Liver (tissue), 9 donors: Measurements from ENCODE around the gene NEBL. TPM values are rescaled to one million over a fixed set of nuclear protein-coding genes. Genes with fewer than 3 reads are reported as not detected.

Experiments
- DNase-seq: peaks from one replicate; pipeline ENCODE4 v3.0.0-alpha.2; 2017; ENCODE audit warnings: low spot score
- H3K27ac ChIP-seq, 2 donors: one replicate each; pipeline ENCODE4 v1.7.0; 2013; ENCODE audit warnings: inconsistent platforms in 2 of 2, low read length in 2 of 2, control low read depth in 1 of 2, low read depth in 1 of 2, mild to moderate bottlenecking in 1 of 2
- H3K27me3 ChIP-seq, 4 donors: one replicate each; pipeline versions ENCODE4 v1.6.1 to v1.7.0; 2013; ENCODE audit warnings: low read length in 3 of 4, inconsistent platforms in 1 of 4, mild to moderate bottlenecking in 1 of 4, moderate library complexity in 1 of 4; ENCODE audit not compliant: control insufficient read depth in 4 of 4, insufficient read depth in 4 of 4
- H3K36me3 ChIP-seq, 4 donors: one replicate each; pipeline versions ENCODE4 v1.6.1 to v1.7.0; 2013; ENCODE audit warnings: low read length in 3 of 4, mild to moderate bottlenecking in 3 of 4, low read depth in 1 of 4, moderate library complexity in 1 of 4; ENCODE audit not compliant: control insufficient read depth in 4 of 4, insufficient read depth in 3 of 4
- H3K4me1 ChIP-seq, 4 donors: one replicate each; pipeline versions ENCODE4 v1.6.1 to v1.7.0; 2013; ENCODE audit warnings: low read length in 3 of 4, mild to moderate bottlenecking in 3 of 4, moderate library complexity in 1 of 4; ENCODE audit not compliant: control insufficient read depth in 4 of 4, insufficient read depth in 4 of 4
- H3K4me3 ChIP-seq, 3 donors: one replicate each; pipeline versions ENCODE4 v1.6.1 to v1.7.0; 2013; ENCODE audit warnings: low read length in 3 of 3, control low read depth in 1 of 3, low read depth in 1 of 3, mild to moderate bottlenecking in 1 of 3
- H3K9ac ChIP-seq, 2 donors: one replicate each; pipeline ENCODE4 v1.7.0; 2013; ENCODE audit warnings: low read length in 2 of 2, mild to moderate bottlenecking in 2 of 2, moderate library complexity in 2 of 2, control low read depth in 1 of 2, low read depth in 1 of 2
- H3K9me3 ChIP-seq, 4 donors: one replicate each; pipeline versions ENCODE4 v1.6.1 to v1.7.0; 2013; ENCODE audit warnings: low read length in 3 of 4; ENCODE audit not compliant: control insufficient read depth in 4 of 4
- ATF3 ChIP-seq: IDR thresholded peaks from 2 replicates; pipeline ENCODE4 v1.6.1; 2016; ENCODE audit warnings: antibody characterized with exemption
- EGR1 ChIP-seq, 2 donors: IDR thresholded peaks; 2 replicates each; pipeline ENCODE4 v1.6.1; 2016 to 2018; ENCODE audit warnings: antibody characterized with exemption in 2 of 2, low read depth in 2 of 2
- FOXA1 ChIP-seq: IDR thresholded peaks from 2 replicates; pipeline ENCODE4 v1.6.1; 2016; ENCODE audit warnings: antibody characterized with exemption
- FOXA2 ChIP-seq: IDR thresholded peaks from 2 replicates; pipeline ENCODE4 v1.6.1; 2016; ENCODE audit warnings: antibody characterized with exemption
- GABPA ChIP-seq, 2 donors: IDR thresholded peaks in 1 of 2; conservative IDR thresholded peaks in 1 of 2; 2 replicates each; pipeline ENCODE4 v1.6.1; 2016; ENCODE audit warnings: antibody characterized with exemption in 2 of 2, mild to moderate bottlenecking in 1 of 2, moderate library complexity in 1 of 2
- HNF4A ChIP-seq, 2 donors: conservative IDR thresholded peaks; 2 replicates each; pipeline ENCODE4 v1.6.1; 2016; ENCODE audit warnings: antibody characterized with exemption in 2 of 2, mild to moderate bottlenecking in 2 of 2
- HNF4G ChIP-seq: IDR thresholded peaks from 2 replicates; pipeline ENCODE4 v1.6.1; 2016; ENCODE audit warnings: antibody characterized with exemption
- JUND ChIP-seq, 2 donors: IDR thresholded peaks; 2 replicates each; pipeline ENCODE4 v1.6.1; 2016; ENCODE audit warnings: antibody characterized with exemption in 2 of 2
- NR2F2 ChIP-seq: IDR thresholded peaks from 2 replicates; pipeline ENCODE4 v1.6.1; 2016; ENCODE audit warnings: antibody characterized with exemption
- RAD21 ChIP-seq, 2 donors: IDR thresholded peaks; 2 replicates each; pipeline ENCODE4 v1.6.1; 2016; ENCODE audit warnings: antibody characterized with exemption in 2 of 2, mild to moderate bottlenecking in 2 of 2
- REST ChIP-seq: IDR thresholded peaks from 2 replicates; pipeline ENCODE4 v1.6.1; 2016; ENCODE audit warnings: antibody characterized with exemption, mild to moderate bottlenecking
- RXRA ChIP-seq, 2 donors: IDR thresholded peaks; 2 replicates each; pipeline ENCODE4 v1.6.1; 2017 to 2018; ENCODE audit warnings: antibody characterized with exemption in 2 of 2, mild to moderate bottlenecking in 1 of 2
- SP1 ChIP-seq: IDR thresholded peaks from 2 replicates; pipeline ENCODE4 v1.6.1; 2018; ENCODE audit warnings: antibody characterized with exemption, mild to moderate bottlenecking
- TAF1 ChIP-seq: conservative IDR thresholded peaks from 2 replicates; pipeline ENCODE4 v1.6.1; 2016; ENCODE audit warnings: antibody characterized with exemption, mild to moderate bottlenecking
- YY1 ChIP-seq: IDR thresholded peaks from 2 replicates; pipeline ENCODE4 v1.6.1; 2016; ENCODE audit warnings: antibody characterized with exemption, mild to moderate bottlenecking
- WGBS: extraction: QIAGEN DNeasy Blood & Tissue Kit; methylation state at CpG from one replicate; pipeline ENCODE4 v1.1.7; 2013; 5-methylcytosine and 5-hydroxymethylcytosine counted together
- polyA plus RNA-seq, 2 donors: library from polyadenylated mRNA; stranded (reverse) in 1 of 2; unstranded in 1 of 2; fragments of 200-250 nt in 1 of 2; fragments of >200 nt in 1 of 2; fragmentation: Nextera tagmentation in 1 of 2; extraction: Ambion mirVana in 1 of 2; gene quantifications; one replicate each; pipeline versions ENCODE4 v1.2.1 to v1.2.3, GENCODE V29; 2013 to 2015
- total RNA-seq, 2 donors: library from RNA; depleted of rRNA; stranded (reverse); fragments of >200 nt; gene quantifications; one replicate each; pipeline ENCODE4 v1.2.3, GENCODE V29; 2014
- TF ChIP-seq, protein P1 (sequence below): fragments of 150-350 bp; IDR thresholded peaks from 2 replicates; pipeline ENCODE4 v1.5.1; 2017; ENCODE audit warnings: improper control_type of control experiment, low read depth, low read length; ENCODE audit not compliant: missing input control
- TF ChIP-seq, protein P2 (sequence below): IDR thresholded peaks from 2 replicates; pipeline ENCODE4 v1.6.1; 2016; ENCODE audit warnings: antibody characterized with exemption
- TF ChIP-seq, protein P3 (sequence below): IDR thresholded peaks from 2 replicates; pipeline ENCODE4 v1.6.1; 2016; ENCODE audit warnings: antibody characterized with exemption
- donor health status: healthy.
- donor health status: healthy.
- donor health status: healthy.
- donor health status: healthy.
- donor health status: healthy.

The NEBL gene
- total and polyA plus RNA-seq, 4 donors = 0.22 to 1.8 (median 0.81) TPM

- no peaks in the 10 kb centered on the region for H3K9me3 ChIP-seq
- no peak overlapping the region for H3K9ac ChIP-seq
- H3K4me3 ChIP-seq = no peak overlapping the region
- 92% methylated on average over 3 of the region's 3 CpGs for WGBS
- no peak for TF ChIP-seq JUND (IDR thresholded peaks at IDR 0.05)
- no peak for TF ChIP-seq SP1
- H3K36me3 ChIP-seq = peaks cover 0 to 2% (median under 1%) of the 10 kb centered on the region in 4 donors
- H3K27me3 ChIP-seq = no peaks in the 10 kb centered on the region
- no peaks in the 10 kb centered on the region for H3K4me1 ChIP-seq
- no peak overlapping the region for H3K27ac ChIP-seq
- no peak for DNase-seq
Observed at GRCh38 chr10:20817116-20817515, 80.0 kb downstream of the NEBL start.

DNA sequence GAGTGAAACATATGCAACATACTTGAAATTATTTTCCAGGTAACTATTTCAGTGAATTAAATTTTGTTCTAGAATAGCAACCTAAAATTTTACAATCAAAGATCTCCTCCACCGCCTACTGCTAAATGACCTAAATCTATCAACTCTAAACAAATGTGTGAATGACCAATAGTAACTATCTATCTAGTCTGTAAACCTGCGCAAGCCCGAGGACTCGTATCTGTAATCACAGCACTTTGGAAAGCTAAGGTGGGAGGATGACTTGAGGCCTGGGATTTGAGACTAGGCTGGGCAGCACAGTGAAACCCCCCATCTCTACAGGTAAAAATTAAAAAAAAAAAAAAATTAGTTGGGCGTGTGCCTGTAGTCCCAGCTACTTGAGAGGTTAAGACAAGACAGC is 83.0 kb downstream of the NEBL start:
- Histone ChIP-seq H3K27ac (no peak overlapping the region), H3K9ac (no peak overlapping the region), H3K4me1 (no peaks in the 10 kb centered on the region), H3K4me3 (no peak overlapping the region), H3K9me3 (no peaks in the 10 kb centered on the region), H3K36me3 (peaks cover 0 to 1% (median 0%) of the 10 kb centered on the region in 4 donors), H3K27me3 (no peaks in the 10 kb centered on the region)
- TF ChIP-seq, protein P1, sequence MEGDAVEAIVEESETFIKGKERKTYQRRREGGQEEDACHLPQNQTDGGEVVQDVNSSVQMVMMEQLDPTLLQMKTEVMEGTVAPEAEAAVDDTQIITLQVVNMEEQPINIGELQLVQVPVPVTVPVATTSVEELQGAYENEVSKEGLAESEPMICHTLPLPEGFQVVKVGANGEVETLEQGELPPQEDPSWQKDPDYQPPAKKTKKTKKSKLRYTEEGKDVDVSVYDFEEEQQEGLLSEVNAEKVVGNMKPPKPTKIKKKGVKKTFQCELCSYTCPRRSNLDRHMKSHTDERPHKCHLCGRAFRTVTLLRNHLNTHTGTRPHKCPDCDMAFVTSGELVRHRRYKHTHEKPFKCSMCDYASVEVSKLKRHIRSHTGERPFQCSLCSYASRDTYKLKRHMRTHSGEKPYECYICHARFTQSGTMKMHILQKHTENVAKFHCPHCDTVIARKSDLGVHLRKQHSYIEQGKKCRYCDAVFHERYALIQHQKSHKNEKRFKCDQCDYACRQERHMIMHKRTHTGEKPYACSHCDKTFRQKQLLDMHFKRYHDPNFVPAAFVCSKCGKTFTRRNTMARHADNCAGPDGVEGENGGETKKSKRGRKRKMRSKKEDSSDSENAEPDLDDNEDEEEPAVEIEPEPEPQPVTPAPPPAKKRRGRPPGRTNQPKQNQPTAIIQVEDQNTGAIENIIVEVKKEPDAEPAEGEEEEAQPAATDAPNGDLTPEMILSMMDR = no peak
- TF ChIP-seq EGR1 (IDR thresholded peaks at IDR 0.05; ENCODE audit: low read depth in 2 of 2) = no peak
- TF ChIP-seq YY1 = no peak
- TF ChIP-seq GABPA (IDR thresholded peaks at IDR 0.05 in 1 of 2, conservative IDR thresholded peaks at IDR 0.05 in 1 of 2) = no peak
- TF ChIP-seq JUND (IDR thresholded peaks at IDR 0.05) = no peak
- no peak for TF ChIP-seq FOXA2
- TF ChIP-seq ATF3 = no peak
- TF ChIP-seq, protein P2, sequence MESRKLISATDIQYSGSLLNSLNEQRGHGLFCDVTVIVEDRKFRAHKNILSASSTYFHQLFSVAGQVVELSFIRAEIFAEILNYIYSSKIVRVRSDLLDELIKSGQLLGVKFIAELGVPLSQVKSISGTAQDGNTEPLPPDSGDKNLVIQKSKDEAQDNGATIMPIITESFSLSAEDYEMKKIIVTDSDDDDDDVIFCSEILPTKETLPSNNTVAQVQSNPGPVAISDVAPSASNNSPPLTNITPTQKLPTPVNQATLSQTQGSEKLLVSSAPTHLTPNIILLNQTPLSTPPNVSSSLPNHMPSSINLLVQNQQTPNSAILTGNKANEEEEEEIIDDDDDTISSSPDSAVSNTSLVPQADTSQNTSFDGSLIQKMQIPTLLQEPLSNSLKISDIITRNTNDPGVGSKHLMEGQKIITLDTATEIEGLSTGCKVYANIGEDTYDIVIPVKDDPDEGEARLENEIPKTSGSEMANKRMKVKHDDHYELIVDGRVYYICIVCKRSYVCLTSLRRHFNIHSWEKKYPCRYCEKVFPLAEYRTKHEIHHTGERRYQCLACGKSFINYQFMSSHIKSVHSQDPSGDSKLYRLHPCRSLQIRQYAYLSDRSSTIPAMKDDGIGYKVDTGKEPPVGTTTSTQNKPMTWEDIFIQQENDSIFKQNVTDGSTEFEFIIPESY = no peak
- no peak for TF ChIP-seq SP1
- TF ChIP-seq TAF1 = no peak
- TF ChIP-seq FOXA1 = no peak
- no peak for TF ChIP-seq RAD21 (IDR thresholded peaks at IDR 0.05)
- no peak for TF ChIP-seq HNF4G
- TF ChIP-seq NR2F2 = no peak
- no peak for TF ChIP-seq REST
- TF ChIP-seq HNF4A (conservative IDR thresholded peaks at IDR 0.05) = no peak
- TF ChIP-seq, protein P3, sequence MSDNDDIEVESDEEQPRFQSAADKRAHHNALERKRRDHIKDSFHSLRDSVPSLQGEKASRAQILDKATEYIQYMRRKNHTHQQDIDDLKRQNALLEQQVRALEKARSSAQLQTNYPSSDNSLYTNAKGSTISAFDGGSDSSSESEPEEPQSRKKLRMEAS = no peak
- no peak for TF ChIP-seq RXRA (IDR thresholded peaks at IDR 0.05)
- no peak for DNase-seq
- 95% methylated on average over 5 of the region's 5 CpGs for WGBS
